A549 (cell line): ENCODE data around the gene GPBP1.

Experiments used
- CTCF ChIP-seq: fragments of >200 bp; sonication (Bioruptor Twin); formaldehyde crosslinking; IDR thresholded peaks from 3 replicates; pipeline ENCODE4 v1.5.1; 2016
- HDAC2 ChIP-seq: fragments of 200-600 bp; sonication (generic); IDR thresholded peaks from 2 replicates; pipeline ENCODE4 v1.6.1; 2016
- MAX ChIP-seq: IDR thresholded peaks from 2 replicates; pipeline ENCODE4 v1.6.1; 2012
- POLR2A ChIP-seq: IDR thresholded peaks from 2 replicates; pipeline ENCODE4 v1.6.1; 2012; ENCODE audit warnings: mild to moderate bottlenecking, low read length
- SMC3 ChIP-seq: fragments of >200 bp; sonication (Bioruptor Twin); formaldehyde crosslinking; IDR thresholded peaks from 3 replicates; pipeline ENCODE4 v1.6.1; 2018; ENCODE audit warnings: inconsistent platforms
- TF ChIP-seq, protein P1 (sequence below): IDR thresholded peaks from 2 replicates; pipeline ENCODE4 v1.6.1; 2012; ENCODE audit warnings: low read depth, borderline replicate concordance

DNA sequence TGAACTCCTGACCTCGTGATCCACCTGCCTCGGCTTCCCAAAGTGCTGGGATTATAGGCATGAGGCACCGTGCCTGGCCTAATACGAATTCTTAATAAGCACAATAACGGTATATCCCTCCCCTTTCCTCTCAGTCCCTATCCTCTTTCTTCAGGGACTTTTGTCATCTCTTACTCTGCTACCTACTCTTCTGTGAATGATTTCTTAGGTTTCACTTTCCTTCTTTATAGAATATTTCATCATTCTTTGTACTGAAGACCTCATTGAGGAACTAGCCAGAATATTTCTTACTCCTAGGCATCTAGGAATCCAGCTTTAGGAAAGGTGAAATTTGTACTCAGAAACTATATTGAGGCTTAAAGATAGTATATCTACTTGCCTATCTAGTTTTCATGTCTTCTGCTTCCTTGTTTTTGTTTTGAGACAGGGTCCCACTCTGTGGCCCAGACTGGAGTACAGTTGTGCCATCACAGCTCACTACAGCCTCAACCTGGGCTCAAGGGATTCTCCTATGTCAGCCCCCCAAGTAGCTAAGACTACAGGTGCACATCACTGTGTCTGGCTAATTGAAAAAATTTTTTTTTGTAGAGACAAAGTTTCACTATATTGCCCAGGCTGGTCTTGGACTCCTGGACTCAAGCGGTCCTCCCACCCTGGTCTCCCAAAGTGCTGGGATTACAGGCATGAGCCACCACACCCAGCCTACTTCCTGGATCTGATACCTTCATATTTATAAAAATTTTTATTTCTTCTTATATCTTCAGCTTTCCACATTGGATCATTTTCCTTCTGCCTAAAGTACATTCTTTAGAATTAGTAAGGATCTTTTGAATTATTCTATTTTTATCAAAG, 69.7 kb downstream of the GPBP1 start:
- TF ChIP-seq MAX (no peak), POLR2A (no peak), CTCF (no peak), SMC3 (no peak), HDAC2 (no peak)
- TF ChIP-seq, protein P1, sequence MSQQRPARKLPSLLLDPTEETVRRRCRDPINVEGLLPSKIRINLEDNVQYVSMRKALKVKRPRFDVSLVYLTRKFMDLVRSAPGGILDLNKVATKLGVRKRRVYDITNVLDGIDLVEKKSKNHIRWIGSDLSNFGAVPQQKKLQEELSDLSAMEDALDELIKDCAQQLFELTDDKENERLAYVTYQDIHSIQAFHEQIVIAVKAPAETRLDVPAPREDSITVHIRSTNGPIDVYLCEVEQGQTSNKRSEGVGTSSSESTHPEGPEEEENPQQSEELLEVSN: no peak
